ENCODE data around the gene CFAP99.

DNA sequence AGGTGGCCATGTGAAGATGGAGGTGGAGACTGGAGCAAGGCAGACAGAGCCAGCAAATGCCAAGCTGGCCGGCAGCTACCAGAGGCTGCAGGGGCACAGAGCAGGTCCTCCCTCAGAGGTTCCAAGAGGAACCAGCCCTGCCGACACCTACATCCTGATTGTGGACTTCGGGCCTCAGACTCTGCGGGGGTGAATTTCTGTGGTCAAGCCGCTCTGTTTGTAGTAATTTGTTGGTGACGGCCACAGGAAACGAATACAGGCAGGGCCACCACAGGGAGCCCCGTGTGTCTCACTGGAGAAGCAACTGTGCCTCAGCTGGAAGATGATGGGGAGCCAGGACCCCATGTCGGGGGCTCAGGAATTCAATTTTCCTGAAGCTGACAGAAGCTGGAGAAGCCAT, 28.6 kb upstream of the CFAP99 start:
- TF ChIP-seq POLR2A (IDR thresholded peaks at IDR 0.05) (no peak), POLR2AphosphoS5 (IDR thresholded peaks at IDR 0.05) (no peak), EP300 (IDR thresholded peaks at IDR 0.05) (no peak)
- TF ChIP-seq, protein P1, sequence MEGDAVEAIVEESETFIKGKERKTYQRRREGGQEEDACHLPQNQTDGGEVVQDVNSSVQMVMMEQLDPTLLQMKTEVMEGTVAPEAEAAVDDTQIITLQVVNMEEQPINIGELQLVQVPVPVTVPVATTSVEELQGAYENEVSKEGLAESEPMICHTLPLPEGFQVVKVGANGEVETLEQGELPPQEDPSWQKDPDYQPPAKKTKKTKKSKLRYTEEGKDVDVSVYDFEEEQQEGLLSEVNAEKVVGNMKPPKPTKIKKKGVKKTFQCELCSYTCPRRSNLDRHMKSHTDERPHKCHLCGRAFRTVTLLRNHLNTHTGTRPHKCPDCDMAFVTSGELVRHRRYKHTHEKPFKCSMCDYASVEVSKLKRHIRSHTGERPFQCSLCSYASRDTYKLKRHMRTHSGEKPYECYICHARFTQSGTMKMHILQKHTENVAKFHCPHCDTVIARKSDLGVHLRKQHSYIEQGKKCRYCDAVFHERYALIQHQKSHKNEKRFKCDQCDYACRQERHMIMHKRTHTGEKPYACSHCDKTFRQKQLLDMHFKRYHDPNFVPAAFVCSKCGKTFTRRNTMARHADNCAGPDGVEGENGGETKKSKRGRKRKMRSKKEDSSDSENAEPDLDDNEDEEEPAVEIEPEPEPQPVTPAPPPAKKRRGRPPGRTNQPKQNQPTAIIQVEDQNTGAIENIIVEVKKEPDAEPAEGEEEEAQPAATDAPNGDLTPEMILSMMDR (IDR thresholded peaks at IDR 0.05): no peak

All from stomach (tissue), 4 donors.